ENCODE results near the gene DUSP1. TPM values are rescaled to one million over a fixed set of nuclear protein-coding genes. Genes with fewer than 3 reads are reported as not detected.

DUSP1 gene
- total and polyA plus RNA-seq, 8 donors: 33.0 to 534 (median 239) TPM

GRCh38 chr5:172741206-172741582 is 29.8 kb downstream of the DUSP1 start:
- DNase-seq (no peak), ATAC-seq (no peak)
- no peak overlapping the region for H3K4me3 ChIP-seq
- peak overlapping the region; percentile 73 to 88 for H3K27ac ChIP-seq
- no peaks in the 10 kb centered on the region for H3K27me3 ChIP-seq
- H3K4me1 ChIP-seq: peaks cover 13 to 25% of the 10 kb centered on the region in 2 donors
- TF ChIP-seq CTCF (IDR thresholded peaks at IDR 0.05): no peak
- H3K9me3 ChIP-seq: no peaks in the 10 kb centered on the region
- intact Hi-C loops (cut with DNase I): no loop called here
- no peaks in the 10 kb centered on the region for H3K36me3 ChIP-seq

- intact Hi-C loops (cut with DNase I): no loop called here
- peak in 1 of 4 donors; percentile 68 for DNase-seq
- H3K9me3 ChIP-seq: no peaks in the 10 kb centered on the region
These were observed 30.4 kb downstream of the DUSP1 start for GRCh38 chr5:172740428-172741205.

GRCh38 chr5:172739375-172739774 is 31.6 kb downstream of the DUSP1 start:
- intact Hi-C loops (cut with DNase I): no loop called here
- Histone ChIP-seq H3K36me3 (no peaks in the 10 kb centered on the region), H3K27ac (no peak overlapping the region), H3K9me3 (no peaks in the 10 kb centered on the region), H3K27me3 (no peaks in the 10 kb centered on the region), H3K4me1 (peaks cover 13 to 28% of the 10 kb centered on the region in 2 donors), H3K4me3 (no peak overlapping the region)
- ATAC-seq (no peak), DNase-seq (no peak)
- no peak for TF ChIP-seq CTCF (IDR thresholded peaks at IDR 0.05)

More at GRCh38 chr5:172740428-172741205, 30.4 kb downstream of the DUSP1 start:
- peak; percentile 74 for ATAC-seq
- Histone ChIP-seq H3K4me1 (peaks cover 13 to 25% of the 10 kb centered on the region in 2 donors), H3K4me3 (no peak overlapping the region), H3K36me3 (no peaks in the 10 kb centered on the region), H3K27ac (peak overlapping the region; percentile 73 to 88), H3K27me3 (no peaks in the 10 kb centered on the region)
- TF ChIP-seq CTCF (IDR thresholded peaks at IDR 0.05): no peak

GRCh38 chr5:172736508-172737135 is 34.4 kb downstream of the DUSP1 start:
- DNase-seq (no peak), ATAC-seq (no peak)
- intact Hi-C loops (cut with DNase I): no loop called here
- no peak for TF ChIP-seq CTCF (IDR thresholded peaks at IDR 0.05)
- Histone ChIP-seq H3K27ac (no peak overlapping the region), H3K27me3 (no peaks in the 10 kb centered on the region), H3K4me1 (peaks cover 28 to 36% of the 10 kb centered on the region in 2 donors), H3K36me3 (no peaks in the 10 kb centered on the region), H3K9me3 (no peaks in the 10 kb centered on the region), H3K4me3 (no peak overlapping the region)

- TF ChIP-seq CTCF (IDR thresholded peaks at IDR 0.05): no peak
- Histone ChIP-seq H3K9me3 (no peaks in the 10 kb centered on the region), H3K27ac (no peak overlapping the region), H3K27me3 (no peaks in the 10 kb centered on the region), H3K4me3 (no peak overlapping the region), H3K36me3 (no peaks in the 10 kb centered on the region), H3K4me1 (peaks cover 16 to 23% of the 10 kb centered on the region in 2 donors)
- DNase-seq (no peak), ATAC-seq (no peak)
- intact Hi-C loops (cut with DNase I): no loop called here
These were observed 35.7 kb downstream of the DUSP1 start for GRCh38 chr5:172735141-172735831.

All from left lung (tissue), 10 donors.